CD14-positive monocyte (primary cell): ENCODE measurements around the gene PRR33. TPM values are rescaled to one million over a fixed set of nuclear protein-coding genes. Genes with fewer than 3 reads are reported as not detected.

Source experiments
- DNase-seq, 3 donors: peaks; one replicate each; pipeline ENCODE4 v3.0.0-alpha.2; 2011 to 2022
- H2AFZ ChIP-seq: 2 replicates; pipeline ENCODE4 v1.6.0; 2012; ENCODE audit warnings: mild to moderate bottlenecking, low read depth, low read length, inconsistent platforms; ENCODE audit not compliant: insufficient read depth, poor library complexity, severe bottlenecking
- H3K27ac ChIP-seq, 2 donors: 1 replicate in 1 of 2; 2 replicates in 1 of 2; pipeline ENCODE4 v1.5.1; 2012 to 2013; ENCODE audit warnings: low read length in 2 of 2, control low read depth in 1 of 2, inconsistent platforms in 1 of 2, low read depth in 1 of 2, mild to moderate bottlenecking in 1 of 2
- H3K27me3 ChIP-seq, 2 donors: one replicate each; pipeline versions ENCODE4 v1.6.0 to v1.6.1; 2011 to 2013; ENCODE audit warnings: low read length in 2 of 2; ENCODE audit not compliant: control insufficient read depth in 2 of 2, insufficient read depth in 2 of 2
- H3K36me3 ChIP-seq, 2 donors: replicated peaks in 1 of 2; 1 replicate in 1 of 2; 2 replicates in 1 of 2; pipeline versions ENCODE4 v1.5.1 to v1.6.1; 2012 to 2013; ENCODE audit warnings: low read length in 2 of 2, control low read depth in 1 of 2, inconsistent platforms in 1 of 2, mild to moderate bottlenecking in 1 of 2; ENCODE audit not compliant: insufficient read depth in 2 of 2, control insufficient read depth in 1 of 2
- H3K4me1 ChIP-seq, 2 donors: 1 replicate in 1 of 2; 2 replicates in 1 of 2; pipeline versions ENCODE4 v1.5.1 to v1.6.1; 2012 to 2013; ENCODE audit warnings: low read length in 2 of 2, control low read depth in 1 of 2, inconsistent platforms in 1 of 2, mild to moderate bottlenecking in 1 of 2, moderate library complexity in 1 of 2; ENCODE audit not compliant: insufficient read depth in 2 of 2, control insufficient read depth in 1 of 2
- H3K4me2 ChIP-seq: replicated peaks from 2 replicates; pipeline ENCODE3; 2012; ENCODE audit warnings: low read length, moderate library complexity, mild to moderate bottlenecking; ENCODE audit not compliant: poor library complexity, severe bottlenecking; ENCODE audit errors: extremely low read depth
- H3K4me3 ChIP-seq, 3 experiments: fragments of 200-600 bp in 1 of 3; sonication (generic) in 1 of 3; replicated peaks in 1 of 3; 1 replicate in 2 of 3; 2 replicates in 1 of 3; pipeline ENCODE4 v1.5.1; 2011 to 2013; ENCODE audit warnings: low read length in 3 of 3, mild to moderate bottlenecking in 3 of 3, control low read depth in 2 of 3, low read depth in 2 of 3, inconsistent platforms in 1 of 3, moderate library complexity in 1 of 3
- H3K79me2 ChIP-seq: 2 replicates; pipeline ENCODE4 v1.6.0; 2012; ENCODE audit warnings: mild to moderate bottlenecking, control low read depth, inconsistent platforms, low read length, moderate library complexity; ENCODE audit not compliant: insufficient read depth
- H3K9ac ChIP-seq: 2 replicates; pipeline ENCODE4 v1.6.0; 2017; ENCODE audit warnings: low read length, mild to moderate bottlenecking; ENCODE audit not compliant: insufficient read depth, poor library complexity, severe bottlenecking
- H3K9me3 ChIP-seq, 2 donors: replicated peaks in 1 of 2; 1 replicate in 1 of 2; 2 replicates in 1 of 2; pipeline versions ENCODE4 v1.5.1 to v1.6.1; 2012 to 2013; ENCODE audit warnings: low read length in 2 of 2, control low read depth in 1 of 2; ENCODE audit not compliant: control insufficient read depth in 1 of 2, insufficient read depth in 1 of 2
- H4K20me1 ChIP-seq: 2 replicates; pipeline ENCODE4 v1.6.0; 2012; ENCODE audit warnings: mild to moderate bottlenecking, low read length, control low read depth, moderate library complexity; ENCODE audit not compliant: insufficient read depth
- H3K27ac Mint-ChIP-seq, 7 donors: one replicate each; pipeline ENCODE4 v1.8.0; 2020; ENCODE audit warnings: mild to moderate bottlenecking in 7 of 7, mixed read lengths in 7 of 7, moderate library complexity in 6 of 7, inconsistent platforms in 2 of 7
- H3K27me3 Mint-ChIP-seq, 3 donors: one replicate each; pipeline ENCODE4 v1.8.0; 2021 to 2022; ENCODE audit warnings: low read depth in 3 of 3, mild to moderate bottlenecking in 3 of 3, mixed read lengths in 3 of 3, moderate library complexity in 3 of 3, inconsistent platforms in 1 of 3
- H3K36me3 Mint-ChIP-seq, 2 donors: one replicate each; pipeline ENCODE4 v1.8.0; 2020; ENCODE audit warnings: mixed read lengths in 2 of 2, inconsistent platforms in 1 of 2, mild to moderate bottlenecking in 1 of 2
- H3K4me1 Mint-ChIP-seq: one replicate; pipeline ENCODE4 v1.8.0; 2020; ENCODE audit warnings: mild to moderate bottlenecking, mixed read lengths
- H3K4me3 Mint-ChIP-seq, 2 donors: one replicate each; pipeline ENCODE4 v1.8.0; 2020; ENCODE audit warnings: mild to moderate bottlenecking in 2 of 2, mixed read lengths in 2 of 2, moderate library complexity in 1 of 2
- H3K9me3 Mint-ChIP-seq, 7 donors: one replicate each; pipeline ENCODE4 v1.8.0; 2020 to 2022; ENCODE audit warnings: mixed read lengths in 7 of 7, mild to moderate bottlenecking in 6 of 7, moderate library complexity in 6 of 7, inconsistent platforms in 2 of 7
- WGBS: methylation state at CpG from one replicate; pipeline ENCODE4 v1.1.5; 2013; ENCODE audit warnings: missing lambda C conversion rate; ENCODE audit not compliant: insufficient coverage; 5-methylcytosine and 5-hydroxymethylcytosine counted together
- intact Hi-C, 2 donors: fragments of 100-400 bp; cut with micrococcal nuclease; formaldehyde crosslinking; loops; one replicate each; pipeline versions ENCODE4 v1.15.0 to v1.15.1; 2023
- polyA plus RNA-seq, 3 donors: library from polyadenylated mRNA; depleted of rRNA in 1 of 3; unstranded in 2 of 3; stranded (reverse) in 1 of 3; fragments of 300-500 nt in 2 of 3; fragments of >200 nt in 1 of 3; fragmentation: Illumina TruSeq in 2 of 3; gene quantifications; 1 replicate in 2 of 3; 2 replicates in 1 of 3; pipeline ENCODE4 v1.2.3, GENCODE V29; 2012 to 2021
- TF ChIP-seq, protein P1 (sequence below): fragments of 200-600 bp; IDR thresholded peaks from one replicate; pipeline ENCODE4 v1.8.0; 2022; ENCODE audit warnings: antibody characterized with exemption, mild to moderate bottlenecking

PRR33 gene
- polyA plus RNA-seq, 3 donors, result not detected

DNA sequence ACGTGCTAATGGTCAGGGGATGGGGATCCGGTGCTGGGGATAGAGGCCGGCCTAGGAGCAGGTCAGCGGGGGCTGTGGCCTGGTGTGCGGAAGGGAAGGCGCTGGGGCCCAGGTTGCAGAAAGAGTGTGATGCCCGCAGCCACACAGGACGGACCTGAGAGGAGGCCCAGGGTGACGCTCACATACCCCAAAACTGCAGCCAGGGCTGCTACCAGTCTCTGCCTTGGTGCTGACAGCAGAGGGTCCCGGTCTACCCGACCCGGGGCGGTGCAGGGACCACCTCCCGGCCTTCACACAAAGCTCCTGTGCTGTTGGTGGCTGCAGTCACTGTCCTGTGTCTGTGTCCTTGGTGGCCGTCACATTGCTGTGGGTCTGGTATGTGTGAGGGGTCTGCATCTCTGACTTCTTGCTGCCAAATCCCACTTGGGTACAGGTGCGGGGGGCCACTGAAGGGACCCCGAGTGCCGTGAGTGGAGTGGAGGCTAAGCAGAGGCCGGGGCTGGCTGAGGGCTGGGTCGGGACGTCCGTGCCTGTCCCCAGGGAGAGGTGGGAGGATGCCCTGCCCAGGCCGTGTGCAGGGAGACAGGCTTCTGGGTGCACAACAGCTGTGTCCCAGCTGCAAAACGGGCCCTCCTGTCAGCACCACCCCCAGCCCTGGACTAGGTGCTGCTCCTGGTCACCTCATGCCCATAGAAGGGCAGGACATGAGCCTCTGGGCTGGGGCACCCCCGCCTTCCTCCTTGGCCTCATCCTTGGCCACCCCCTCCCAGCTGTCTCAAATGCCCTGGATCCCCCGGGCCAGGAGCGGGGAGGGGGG is 37.4 kb downstream of the PRR33 start:
- H3K27me3 ChIP-seq, result no peaks in the 10 kb centered on the region
- H3K4me3 ChIP-seq, result peak overlapping the region; percentile 61 to 88 (median 82)
- H3K9ac ChIP-seq, result peak overlapping the region; percentile 97
- H3K9me3 ChIP-seq, result no peaks in the 10 kb centered on the region
- no peak for DNase-seq
- TF ChIP-seq, protein P1, sequence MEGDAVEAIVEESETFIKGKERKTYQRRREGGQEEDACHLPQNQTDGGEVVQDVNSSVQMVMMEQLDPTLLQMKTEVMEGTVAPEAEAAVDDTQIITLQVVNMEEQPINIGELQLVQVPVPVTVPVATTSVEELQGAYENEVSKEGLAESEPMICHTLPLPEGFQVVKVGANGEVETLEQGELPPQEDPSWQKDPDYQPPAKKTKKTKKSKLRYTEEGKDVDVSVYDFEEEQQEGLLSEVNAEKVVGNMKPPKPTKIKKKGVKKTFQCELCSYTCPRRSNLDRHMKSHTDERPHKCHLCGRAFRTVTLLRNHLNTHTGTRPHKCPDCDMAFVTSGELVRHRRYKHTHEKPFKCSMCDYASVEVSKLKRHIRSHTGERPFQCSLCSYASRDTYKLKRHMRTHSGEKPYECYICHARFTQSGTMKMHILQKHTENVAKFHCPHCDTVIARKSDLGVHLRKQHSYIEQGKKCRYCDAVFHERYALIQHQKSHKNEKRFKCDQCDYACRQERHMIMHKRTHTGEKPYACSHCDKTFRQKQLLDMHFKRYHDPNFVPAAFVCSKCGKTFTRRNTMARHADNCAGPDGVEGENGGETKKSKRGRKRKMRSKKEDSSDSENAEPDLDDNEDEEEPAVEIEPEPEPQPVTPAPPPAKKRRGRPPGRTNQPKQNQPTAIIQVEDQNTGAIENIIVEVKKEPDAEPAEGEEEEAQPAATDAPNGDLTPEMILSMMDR, result no peak
- H3K4me1 Mint-ChIP-seq, result peaks cover 81% of the 10 kb centered on the region
- intact Hi-C loops, result loop anchor here in 1 of 2 donors (5.0 kb wide), 2 partner anchors 72 to 92 kb away; partner anchors contain the start of gene CTSD
- H3K36me3 ChIP-seq, result peaks cover 25 to 46% of the 10 kb centered on the region in 2 donors
- peaks cover 23 to 24% of the 10 kb centered on the region in 2 donors for H3K36me3 Mint-ChIP-seq
- H2AFZ ChIP-seq, result no peak overlapping the region
- H3K9me3 Mint-ChIP-seq, result no peaks in the 10 kb centered on the region
- H4K20me1 ChIP-seq, result peaks cover 56% of the 10 kb centered on the region
- peaks cover 92 to 96% of the 10 kb centered on the region in 2 donors for H3K4me1 ChIP-seq
- 87% methylated on average over 24 of the region's 27 CpGs for WGBS
- H3K4me2 ChIP-seq, result peak overlapping the region; percentile 97
- peaks cover 0 to 7% (median 0%) of the 10 kb centered on the region in 3 donors for H3K27me3 Mint-ChIP-seq
- peak overlapping the region; percentile 98 to 100 for H3K4me3 Mint-ChIP-seq
- peak overlapping the region; percentile 96 to 100 (median 100) for H3K27ac Mint-ChIP-seq
- peak overlapping the region; percentile 100 for H3K27ac ChIP-seq
- H3K79me2 ChIP-seq, result peaks cover 82% of the 10 kb centered on the region

DNA sequence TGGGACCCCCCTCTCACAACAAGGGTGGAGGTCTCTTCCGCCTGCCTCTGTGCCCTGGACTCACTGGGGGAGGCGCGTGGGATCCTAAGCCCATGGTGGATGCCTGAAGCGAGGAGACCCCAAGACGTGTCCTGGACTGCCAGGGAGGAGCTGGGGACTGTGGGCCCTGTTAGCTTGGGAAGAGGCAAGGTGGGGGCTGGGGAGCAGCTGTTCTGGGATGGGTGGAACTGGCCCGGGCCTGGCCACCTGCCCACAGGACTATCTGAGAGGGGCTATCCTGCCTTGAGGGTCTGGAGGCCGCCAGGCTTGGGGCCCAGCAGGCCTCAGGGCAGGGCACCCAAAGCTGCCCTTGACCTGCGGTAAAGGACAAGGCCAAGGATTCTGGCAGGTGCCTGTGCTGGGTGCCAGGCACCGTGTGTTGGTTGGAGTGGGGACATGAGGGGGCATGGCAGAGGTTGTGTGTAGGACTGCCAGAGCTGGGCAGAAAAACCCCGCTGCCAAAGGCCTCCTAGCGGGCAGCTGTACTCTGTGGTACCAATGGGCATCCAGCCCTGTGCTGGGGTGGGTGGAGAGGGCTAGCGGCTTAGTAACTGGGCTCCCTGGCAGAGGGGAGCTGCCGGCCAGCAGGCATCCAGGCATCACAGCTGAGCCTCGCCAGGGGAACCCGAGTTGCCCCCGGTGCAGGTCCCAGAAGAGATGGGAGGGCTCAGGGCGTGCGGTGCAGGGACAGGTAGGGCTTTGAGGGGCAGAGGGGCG is 38.1 kb downstream of the PRR33 start:
- H3K27ac ChIP-seq, result peak overlapping the region; percentile 100
- WGBS, result 54% methylated on average over 19 of the region's 19 CpGs
- peaks cover 22 to 38% of the 10 kb centered on the region in 2 donors for H3K36me3 ChIP-seq
- H3K27me3 Mint-ChIP-seq, result peaks cover 0 to 7% (median 0%) of the 10 kb centered on the region in 3 donors
- TF ChIP-seq, protein P1, result no peak
- no peak for DNase-seq
- H3K4me3 ChIP-seq, result peak overlapping the region; percentile 61 to 88 (median 82)
- H3K27ac Mint-ChIP-seq, result peak overlapping the region; percentile 96 to 100 (median 100)
- H3K4me1 Mint-ChIP-seq, result peaks cover 84% of the 10 kb centered on the region
- H3K27me3 ChIP-seq, result no peaks in the 10 kb centered on the region
- H3K4me1 ChIP-seq, result peaks cover 92 to 97% of the 10 kb centered on the region in 2 donors
- H3K9me3 Mint-ChIP-seq, result no peaks in the 10 kb centered on the region
- H3K79me2 ChIP-seq, result peaks cover 74% of the 10 kb centered on the region
- no peak overlapping the region for H2AFZ ChIP-seq
- peak overlapping the region; percentile 98 to 100 for H3K4me3 Mint-ChIP-seq
- H3K36me3 Mint-ChIP-seq, result peaks cover 20 to 26% of the 10 kb centered on the region in 2 donors
- no peaks in the 10 kb centered on the region for H3K9me3 ChIP-seq
- peak overlapping the region; percentile 97 for H3K9ac ChIP-seq
- peak overlapping the region; percentile 97 for H3K4me2 ChIP-seq
- H4K20me1 ChIP-seq, result peaks cover 48% of the 10 kb centered on the region
- intact Hi-C loops, result loop anchor here (1.0 to 5.0 kb wide), 4 partner anchors 9 to 91 kb away; partner anchors contain the start of gene CTSD (in 1 of the 2)
